PC-3 (cell line): ENCODE data around the gene MTG1.

Source experiments
- EZH2 ChIP-seq: fragments of 300-600 bp; sonication (generic); IDR thresholded peaks from one replicate; pipeline ENCODE4 v1.6.1; 2017; ENCODE audit warnings: antibody characterized with exemption, mild to moderate bottlenecking, low read length; ENCODE audit not compliant: unreplicated experiment
- TF ChIP-seq, protein P1 (sequence below): fragments of 300-600 bp; sonication (generic); conservative IDR thresholded peaks from 2 replicates; pipeline ENCODE4 v1.5.1; 2017; ENCODE audit warnings: antibody characterized with exemption, low read depth, mild to moderate bottlenecking, low read length

DNA sequence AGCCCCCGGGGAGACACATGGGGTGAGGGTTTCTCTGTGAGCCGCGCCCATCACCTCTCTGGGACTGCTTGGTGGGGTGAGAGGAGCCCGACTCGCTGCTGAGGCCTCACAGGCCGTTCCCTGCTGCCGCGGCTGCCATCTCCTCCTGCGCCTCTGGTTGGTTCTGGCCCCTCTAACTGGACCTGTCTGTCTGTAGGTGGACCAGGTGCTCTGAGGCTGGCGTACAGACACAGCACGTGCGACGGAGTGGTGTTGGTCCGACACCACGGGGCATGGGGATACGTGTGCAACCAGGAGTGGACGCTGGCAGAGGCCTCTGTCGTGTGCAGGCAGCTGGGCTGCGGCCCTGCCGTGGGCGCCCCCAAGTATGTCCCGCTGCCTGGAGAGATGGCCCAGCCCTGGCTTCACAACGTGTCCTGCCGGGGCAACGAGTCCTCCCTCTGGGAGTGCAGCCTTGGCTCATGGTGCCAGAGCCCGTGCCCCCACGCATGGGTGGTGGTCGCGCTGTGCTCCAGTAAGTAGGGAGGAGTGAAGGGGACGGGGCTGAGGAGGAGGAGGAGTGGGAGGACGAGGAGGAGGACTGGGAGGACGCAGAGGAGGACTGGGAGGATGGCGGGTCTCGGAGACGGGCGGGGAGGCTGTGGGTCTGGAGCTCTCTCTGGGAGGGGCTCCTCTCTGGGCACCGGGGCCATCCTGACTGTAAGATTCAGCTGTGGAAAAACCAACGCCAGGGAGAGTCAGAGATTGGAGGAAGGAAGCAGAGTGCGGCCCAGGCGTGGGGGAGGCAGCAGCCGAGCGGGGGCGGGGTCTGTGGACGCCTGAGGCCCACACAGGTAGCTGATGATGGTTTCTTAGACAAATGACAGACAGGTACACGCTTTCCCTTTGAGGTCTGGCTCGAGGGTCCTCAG is 62.3 kb downstream of the MTG1 start:
- TF ChIP-seq, protein P1, sequence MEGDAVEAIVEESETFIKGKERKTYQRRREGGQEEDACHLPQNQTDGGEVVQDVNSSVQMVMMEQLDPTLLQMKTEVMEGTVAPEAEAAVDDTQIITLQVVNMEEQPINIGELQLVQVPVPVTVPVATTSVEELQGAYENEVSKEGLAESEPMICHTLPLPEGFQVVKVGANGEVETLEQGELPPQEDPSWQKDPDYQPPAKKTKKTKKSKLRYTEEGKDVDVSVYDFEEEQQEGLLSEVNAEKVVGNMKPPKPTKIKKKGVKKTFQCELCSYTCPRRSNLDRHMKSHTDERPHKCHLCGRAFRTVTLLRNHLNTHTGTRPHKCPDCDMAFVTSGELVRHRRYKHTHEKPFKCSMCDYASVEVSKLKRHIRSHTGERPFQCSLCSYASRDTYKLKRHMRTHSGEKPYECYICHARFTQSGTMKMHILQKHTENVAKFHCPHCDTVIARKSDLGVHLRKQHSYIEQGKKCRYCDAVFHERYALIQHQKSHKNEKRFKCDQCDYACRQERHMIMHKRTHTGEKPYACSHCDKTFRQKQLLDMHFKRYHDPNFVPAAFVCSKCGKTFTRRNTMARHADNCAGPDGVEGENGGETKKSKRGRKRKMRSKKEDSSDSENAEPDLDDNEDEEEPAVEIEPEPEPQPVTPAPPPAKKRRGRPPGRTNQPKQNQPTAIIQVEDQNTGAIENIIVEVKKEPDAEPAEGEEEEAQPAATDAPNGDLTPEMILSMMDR, result no peak
- TF ChIP-seq EZH2, result no peak
